Trophoblast cell (in vitro differentiated cells and primary cell): ENCODE measurements around the gene DDX20.

ENCODE experiments used
- DNase-seq, 2 donors: peaks; one replicate each; pipeline ENCODE4 v3.0.0-alpha.2; 2016
- H2AFZ ChIP-seq: 2 replicates; pipeline ENCODE4 v1.6.1; 2013; ENCODE audit warnings: low read length, moderate library complexity, mild to moderate bottlenecking; ENCODE audit not compliant: insufficient read depth, poor library complexity
- H2AK5ac ChIP-seq: 2 replicates; pipeline ENCODE4 v1.6.1; 2013; ENCODE audit warnings: mild to moderate bottlenecking, low read length
- H2BK120ac ChIP-seq: 2 replicates; pipeline ENCODE4 v1.6.1; 2013; ENCODE audit warnings: low read length, mild to moderate bottlenecking, moderate library complexity; ENCODE audit not compliant: insufficient read depth, poor library complexity
- H2BK12ac ChIP-seq: 2 replicates; pipeline ENCODE4 v1.6.1; 2013; ENCODE audit warnings: mild to moderate bottlenecking, low read length, moderate library complexity
- H2BK5ac ChIP-seq: 2 replicates; pipeline ENCODE4 v1.6.1; 2013; ENCODE audit warnings: low read length, low read depth, moderate library complexity, mild to moderate bottlenecking; ENCODE audit not compliant: poor library complexity
- H3K14ac ChIP-seq: 2 replicates; pipeline ENCODE4 v1.6.1; 2013; ENCODE audit warnings: mild to moderate bottlenecking, low read length
- H3K18ac ChIP-seq: 2 replicates; pipeline ENCODE4 v1.6.1; 2013; ENCODE audit warnings: mild to moderate bottlenecking, low read length
- H3K23ac ChIP-seq: 2 replicates; pipeline ENCODE4 v1.6.1; 2013; ENCODE audit warnings: low read length
- H3K27ac ChIP-seq: 2 replicates; pipeline ENCODE4 v1.5.1; 2013; ENCODE audit warnings: low read depth, mild to moderate bottlenecking, inconsistent platforms, low read length, moderate library complexity
- H3K27me3 ChIP-seq: 2 replicates; pipeline ENCODE4 v1.6.1; 2013; ENCODE audit warnings: inconsistent platforms, mild to moderate bottlenecking, low read length, moderate library complexity; ENCODE audit not compliant: insufficient read depth
- H3K36me3 ChIP-seq, 2 experiments: 1 replicate in 1 of 2; 2 replicates in 1 of 2; pipeline ENCODE4 v1.6.1; 2013; ENCODE audit warnings: low read length in 2 of 2, mild to moderate bottlenecking in 2 of 2, moderate library complexity in 1 of 2; ENCODE audit not compliant: insufficient read depth in 2 of 2, control insufficient read depth in 1 of 2
- H3K4ac ChIP-seq: 2 replicates; pipeline ENCODE4 v1.6.1; 2013; ENCODE audit warnings: low read depth, mild to moderate bottlenecking, low read length, moderate library complexity
- H3K4me1 ChIP-seq, 2 experiments: 1 replicate in 1 of 2; 2 replicates in 1 of 2; pipeline ENCODE4 v1.6.1; 2013; ENCODE audit warnings: low read length in 2 of 2, mild to moderate bottlenecking in 2 of 2, moderate library complexity in 1 of 2; ENCODE audit not compliant: insufficient read depth in 2 of 2, control insufficient read depth in 1 of 2
- H3K4me2 ChIP-seq: 2 replicates; pipeline ENCODE4 v1.6.1; 2013; ENCODE audit warnings: inconsistent platforms, mild to moderate bottlenecking, low read length, moderate library complexity
- H3K4me3 ChIP-seq: 2 replicates; pipeline ENCODE4 v1.5.1; 2013; ENCODE audit warnings: mild to moderate bottlenecking, low read depth, low read length, inconsistent platforms
- H3K79me1 ChIP-seq: one replicate; pipeline ENCODE4 v1.6.1; 2013; ENCODE audit warnings: low read length
- H3K79me2 ChIP-seq: 2 replicates; pipeline ENCODE4 v1.6.1; 2013; ENCODE audit warnings: low read length, mild to moderate bottlenecking; ENCODE audit not compliant: control insufficient read depth, insufficient read depth, poor library complexity
- H3K9ac ChIP-seq: 2 replicates; pipeline ENCODE4 v1.6.1; 2013; ENCODE audit warnings: mild to moderate bottlenecking, low read length
- H3K9me3 ChIP-seq: 2 replicates; pipeline ENCODE4 v1.6.1; 2013; ENCODE audit warnings: low read depth, mild to moderate bottlenecking, control low read depth, inconsistent platforms, low read length; ENCODE audit not compliant: insufficient read depth
- H4K12ac ChIP-seq: 2 replicates; pipeline ENCODE4 v1.6.1; 2013; ENCODE audit warnings: low read depth, mild to moderate bottlenecking, low read length, moderate library complexity
- H4K8ac ChIP-seq: 2 replicates; pipeline ENCODE4 v1.6.1; 2013; ENCODE audit warnings: low read depth, mild to moderate bottlenecking, low read length, moderate library complexity
- H4K91ac ChIP-seq: one replicate; pipeline ENCODE4 v1.6.1; 2013; ENCODE audit warnings: low read depth, mild to moderate bottlenecking, low read length, moderate library complexity
- WGBS: extraction: QIAGEN DNeasy Blood & Tissue Kit; methylation state at CpG from one replicate; pipeline ENCODE4 v1.1.7; 2013; ENCODE audit warnings: missing lambda C conversion rate; ENCODE audit not compliant: insufficient read length, insufficient coverage; ENCODE audit errors: extremely low coverage; 5-methylcytosine and 5-hydroxymethylcytosine counted together

Gene DDX20

GRCh38 chr1:111789666-111790316, 34.1 kb downstream of the DDX20 start:
- Histone ChIP-seq H3K27me3 (no peaks in the 10 kb centered on the region), H2AK5ac (no peak overlapping the region), H4K8ac (no peak overlapping the region)

DNA sequence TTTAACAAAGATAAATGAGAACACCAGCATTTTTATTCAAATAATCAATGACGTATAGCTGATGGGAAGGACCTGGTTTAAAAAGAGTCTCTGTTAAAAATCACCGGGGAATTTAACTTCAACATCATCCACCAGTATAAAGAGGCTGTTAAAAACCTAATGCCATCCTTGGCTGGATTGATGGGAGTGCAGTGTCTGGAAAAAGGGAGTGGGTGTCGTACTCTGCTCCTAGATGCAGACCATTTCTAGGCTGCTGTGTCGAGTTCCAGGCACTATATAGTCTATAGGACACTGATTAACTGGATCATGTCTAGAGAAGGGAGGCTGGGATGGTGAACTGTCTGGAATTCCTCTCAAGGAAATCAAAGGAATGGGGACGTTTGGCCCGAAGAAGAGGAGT, 36.1 kb downstream of the DDX20 start:
- no CpG with 5 or more reads among the region's 6 CpGs for WGBS
- H3K4me2 ChIP-seq = no peak overlapping the region
- no peak overlapping the region for H3K14ac ChIP-seq

More at GRCh38 chr1:111789666-111790316, 34.1 kb downstream of the DDX20 start:
- no peaks in the 10 kb centered on the region for H3K9me3 ChIP-seq
- no peak overlapping the region for H3K18ac ChIP-seq
- H4K12ac ChIP-seq = no peak overlapping the region
- H2BK5ac ChIP-seq = no peak overlapping the region
- H2AFZ ChIP-seq = no peak overlapping the region
- no peak overlapping the region for H2BK120ac ChIP-seq
- H3K4me2 ChIP-seq = no peak overlapping the region
- H3K27ac ChIP-seq = no peak overlapping the region
- no peak overlapping the region for H3K23ac ChIP-seq
- no CpG with 5 or more reads among the region's 2 CpGs for WGBS
- H3K36me3 ChIP-seq = no peaks in the 10 kb centered on the region
- no peak overlapping the region for H3K4ac ChIP-seq
- no peak overlapping the region for H3K4me3 ChIP-seq
- no peak for DNase-seq
- H3K9ac ChIP-seq = no peak overlapping the region
- H3K4me1 ChIP-seq = no peaks in the 10 kb centered on the region
- no peak overlapping the region for H3K14ac ChIP-seq
- no peaks in the 10 kb centered on the region for H3K79me2 ChIP-seq
- H4K91ac ChIP-seq = no peak overlapping the region
- no peaks in the 10 kb centered on the region for H3K79me1 ChIP-seq
- no peak overlapping the region for H2BK12ac ChIP-seq

GRCh38 chr1:111792249-111792648, 36.5 kb downstream of the DDX20 start:
- Histone ChIP-seq H3K27ac (no peak overlapping the region), H4K91ac (no peak overlapping the region), H3K4me3 (no peak overlapping the region), H3K18ac (no peak overlapping the region), H3K9ac (no peak overlapping the region), H3K27me3 (no peaks in the 10 kb centered on the region), H3K79me2 (no peaks in the 10 kb centered on the region), H2AK5ac (no peak overlapping the region), H2BK12ac (no peak overlapping the region), H3K4ac (no peak overlapping the region), H2BK120ac (no peak overlapping the region), H2BK5ac (no peak overlapping the region), H3K23ac (no peak overlapping the region), H3K79me1 (no peaks in the 10 kb centered on the region), H2AFZ (no peak overlapping the region), H3K4me1 (no peaks in the 10 kb centered on the region), H4K12ac (no peak overlapping the region), H4K8ac (no peak overlapping the region), H3K14ac (no peak overlapping the region), H3K4me2 (no peak overlapping the region), H3K9me3 (peaks cover 2% of the 10 kb centered on the region), H3K36me3 (no peaks in the 10 kb centered on the region)
- no CpG with 5 or more reads among the region's 5 CpGs for WGBS
- no peak for DNase-seq

More for the DNA sequence above, 36.1 kb downstream of the DDX20 start:
- H2BK120ac ChIP-seq = no peak overlapping the region
- H3K27ac ChIP-seq = no peak overlapping the region
- no peak for DNase-seq
- H3K4me3 ChIP-seq = no peak overlapping the region
- H3K4ac ChIP-seq = no peak overlapping the region
- no peak overlapping the region for H3K9ac ChIP-seq
- no peaks in the 10 kb centered on the region for H3K4me1 ChIP-seq
- H3K23ac ChIP-seq = no peak overlapping the region
- no peak overlapping the region for H4K12ac ChIP-seq
- no peak overlapping the region for H3K18ac ChIP-seq
- no peak overlapping the region for H2AK5ac ChIP-seq
- no peak overlapping the region for H2AFZ ChIP-seq
- H3K79me1 ChIP-seq = no peaks in the 10 kb centered on the region
- H3K79me2 ChIP-seq = no peaks in the 10 kb centered on the region
- H3K27me3 ChIP-seq = no peaks in the 10 kb centered on the region
- H2BK5ac ChIP-seq = no peak overlapping the region
- no peak overlapping the region for H4K91ac ChIP-seq
- H3K36me3 ChIP-seq = no peaks in the 10 kb centered on the region
- H3K9me3 ChIP-seq = peaks cover 2% of the 10 kb centered on the region
- no peak overlapping the region for H2BK12ac ChIP-seq
- no peak overlapping the region for H4K8ac ChIP-seq

- H2BK12ac ChIP-seq = no peak overlapping the region
- H2AK5ac ChIP-seq = no peak overlapping the region
- no peak overlapping the region for H4K91ac ChIP-seq
- no peak overlapping the region for H3K23ac ChIP-seq
- H3K14ac ChIP-seq = no peak overlapping the region
- no peaks in the 10 kb centered on the region for H3K79me2 ChIP-seq
- H3K27ac ChIP-seq = no peak overlapping the region
- WGBS = no CpG with 5 or more reads among the region's 2 CpGs
- no peak overlapping the region for H3K4me3 ChIP-seq
- no peak overlapping the region for H2BK5ac ChIP-seq
- H3K4me1 ChIP-seq = no peaks in the 10 kb centered on the region
- H4K12ac ChIP-seq = no peak overlapping the region
- no peak overlapping the region for H2AFZ ChIP-seq
- H3K9me3 ChIP-seq = peaks cover 2% of the 10 kb centered on the region
- H3K27me3 ChIP-seq = no peaks in the 10 kb centered on the region
- H3K18ac ChIP-seq = no peak overlapping the region
- H3K4me2 ChIP-seq = no peak overlapping the region
- no peak for DNase-seq
- H2BK120ac ChIP-seq = no peak overlapping the region
- H3K79me1 ChIP-seq = no peaks in the 10 kb centered on the region
- H3K4ac ChIP-seq = no peak overlapping the region
- H3K36me3 ChIP-seq = no peaks in the 10 kb centered on the region
- H4K8ac ChIP-seq = no peak overlapping the region
- H3K9ac ChIP-seq = no peak overlapping the region
These were observed 38.2 kb downstream of the DDX20 start for GRCh38 chr1:111793923-111794322.
